ENCODE measurements around the gene DCST1. TPM values are rescaled to one million over a fixed set of nuclear protein-coding genes. Genes with fewer than 3 reads are reported as not detected.

The DCST1 gene
- total RNA-seq, 1 experiment from 2014 or later: 0.17 TPM

DNA sequence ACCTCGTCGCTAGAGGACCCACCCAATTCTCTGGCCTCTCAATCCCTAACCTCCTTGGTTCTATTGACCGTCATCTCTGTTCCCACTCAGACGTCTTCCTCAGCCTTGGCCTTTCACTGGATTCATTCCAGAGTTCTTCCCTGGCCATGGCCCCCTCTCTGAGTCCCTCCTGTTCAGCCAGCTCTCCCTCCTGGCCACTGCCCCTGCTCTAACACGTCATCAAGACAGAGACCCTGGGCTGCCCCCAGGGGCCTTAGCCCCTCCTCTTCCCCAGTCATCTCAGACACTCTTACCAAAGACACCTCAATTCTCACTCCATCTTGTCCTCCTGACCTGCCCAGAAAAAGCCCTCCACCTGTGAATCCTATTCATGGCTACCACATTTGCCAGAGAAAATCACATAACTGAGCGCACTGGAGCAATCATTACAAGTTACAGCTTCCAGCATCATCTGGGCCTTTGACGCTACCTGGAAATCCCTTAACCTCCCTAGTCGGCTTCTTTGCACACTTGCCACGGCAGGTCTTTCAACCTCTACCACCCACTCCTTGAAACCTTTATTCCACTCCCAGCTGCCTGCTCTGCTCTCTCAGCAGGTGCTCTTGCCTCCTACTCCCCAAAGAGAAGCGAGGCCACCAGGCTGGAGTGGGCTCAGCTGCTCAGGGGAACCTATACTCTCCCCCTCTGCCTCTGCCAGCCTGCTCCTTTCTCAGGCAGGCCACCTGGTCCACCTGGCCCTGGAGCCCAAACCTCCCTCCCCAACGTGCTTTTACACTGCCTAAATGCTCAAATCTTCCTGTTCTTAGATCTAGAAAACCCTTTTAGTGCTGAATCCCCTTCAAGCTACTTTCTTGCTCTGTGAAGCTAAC lies 14.0 kb upstream of the DCST1 start:
- intact Hi-C loops (cut with micrococcal nuclease; ENCODE audit: unreplicated experiment): no loop called here
- BruUV-seq (replicated peaks): no TSS peak
- no peaks in the 10 kb centered on the region for H3K27me3 Mint-ChIP-seq (ENCODE audit: unreplicated experiment)
- no peaks in the 10 kb centered on the region for H3K9me3 Mint-ChIP-seq (ENCODE audit: low read depth, unreplicated experiment)
- no peak for DNase-seq
- CTCF ChIA-PET: interaction anchor here (0.7 to 1.4 kb wide), 4 partner anchors 9 to 25 kb away, joined by 3 to 8 read pairs (median 4); partner anchors contain the start of gene ZBTB7B
- peaks cover 47% of the 10 kb centered on the region for H3K4me1 Mint-ChIP-seq (ENCODE audit: low read depth, unreplicated experiment)
- no peak overlapping the region for H3K4me3 Mint-ChIP-seq (ENCODE audit: low read depth, unreplicated experiment)
- H3K36me3 Mint-ChIP-seq (ENCODE audit: insufficient read depth, unreplicated experiment): peaks cover 50% of the 10 kb centered on the region
- TF ChIP-seq, protein P1, sequence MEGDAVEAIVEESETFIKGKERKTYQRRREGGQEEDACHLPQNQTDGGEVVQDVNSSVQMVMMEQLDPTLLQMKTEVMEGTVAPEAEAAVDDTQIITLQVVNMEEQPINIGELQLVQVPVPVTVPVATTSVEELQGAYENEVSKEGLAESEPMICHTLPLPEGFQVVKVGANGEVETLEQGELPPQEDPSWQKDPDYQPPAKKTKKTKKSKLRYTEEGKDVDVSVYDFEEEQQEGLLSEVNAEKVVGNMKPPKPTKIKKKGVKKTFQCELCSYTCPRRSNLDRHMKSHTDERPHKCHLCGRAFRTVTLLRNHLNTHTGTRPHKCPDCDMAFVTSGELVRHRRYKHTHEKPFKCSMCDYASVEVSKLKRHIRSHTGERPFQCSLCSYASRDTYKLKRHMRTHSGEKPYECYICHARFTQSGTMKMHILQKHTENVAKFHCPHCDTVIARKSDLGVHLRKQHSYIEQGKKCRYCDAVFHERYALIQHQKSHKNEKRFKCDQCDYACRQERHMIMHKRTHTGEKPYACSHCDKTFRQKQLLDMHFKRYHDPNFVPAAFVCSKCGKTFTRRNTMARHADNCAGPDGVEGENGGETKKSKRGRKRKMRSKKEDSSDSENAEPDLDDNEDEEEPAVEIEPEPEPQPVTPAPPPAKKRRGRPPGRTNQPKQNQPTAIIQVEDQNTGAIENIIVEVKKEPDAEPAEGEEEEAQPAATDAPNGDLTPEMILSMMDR (IDR thresholded peaks at IDR 0.05; ENCODE audit: unreplicated experiment): no peak
- H3K27ac Mint-ChIP-seq (ENCODE audit: unreplicated experiment): peak overlapping the region; percentile 2

DNA sequence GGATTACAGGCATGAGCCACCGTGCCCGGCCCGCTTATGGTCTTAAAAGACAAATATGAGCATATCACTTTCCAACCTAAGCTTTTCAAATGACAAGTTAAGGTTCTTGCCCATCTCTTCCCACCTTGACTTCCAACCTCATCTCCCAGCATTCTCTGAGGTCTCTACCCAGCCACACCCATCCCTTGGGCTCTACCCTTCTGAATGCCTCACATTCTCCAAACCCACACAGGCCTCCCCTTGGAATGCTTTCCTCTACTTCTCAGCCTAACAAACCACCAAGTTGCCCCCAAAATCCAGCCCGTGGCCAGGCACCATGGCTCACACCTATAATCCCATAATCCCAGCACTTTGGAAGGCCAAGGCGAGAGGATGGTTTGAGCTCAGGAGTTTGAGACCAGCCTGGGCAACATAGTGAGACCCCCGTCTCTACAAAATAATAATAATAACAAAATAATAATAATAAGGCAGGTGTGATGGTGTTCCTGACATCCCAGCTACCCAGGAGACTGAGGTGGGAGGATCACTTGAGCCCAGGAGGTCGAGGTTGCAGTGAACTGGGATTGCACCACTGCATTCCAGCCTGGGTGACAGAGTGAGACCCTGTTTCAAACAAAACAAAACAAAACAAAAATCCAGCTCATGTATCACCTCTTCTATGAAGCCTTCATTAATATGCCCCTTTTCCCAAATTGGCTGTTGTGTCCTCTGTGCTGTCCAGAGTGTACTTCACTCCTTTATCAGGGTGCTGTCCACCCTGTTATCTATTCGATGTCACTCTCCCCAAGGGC lies 11.3 kb upstream of the DCST1 start:
- intact Hi-C loops (cut with micrococcal nuclease; ENCODE audit: unreplicated experiment): no loop called here
- H3K4me3 Mint-ChIP-seq (ENCODE audit: low read depth, unreplicated experiment): no peak overlapping the region
- BruUV-seq (replicated peaks): no TSS peak
- TF ChIP-seq, protein P1 (IDR thresholded peaks at IDR 0.05; ENCODE audit: unreplicated experiment): no peak
- DNase-seq: no peak
- CTCF ChIA-PET: interaction anchor here (0.9 kb wide), 1 partner anchor 35 kb away, joined by 3 read pairs; no protein-coding TSS in a partner anchor
- no peak overlapping the region for H3K27ac Mint-ChIP-seq (ENCODE audit: unreplicated experiment)
- peaks cover 65% of the 10 kb centered on the region for H3K4me1 Mint-ChIP-seq (ENCODE audit: low read depth, unreplicated experiment)
- peaks cover 26% of the 10 kb centered on the region for H3K36me3 Mint-ChIP-seq (ENCODE audit: insufficient read depth, unreplicated experiment)
- no peaks in the 10 kb centered on the region for H3K27me3 Mint-ChIP-seq (ENCODE audit: unreplicated experiment)
- H3K9me3 Mint-ChIP-seq (ENCODE audit: low read depth, unreplicated experiment): no peaks in the 10 kb centered on the region

DNA sequence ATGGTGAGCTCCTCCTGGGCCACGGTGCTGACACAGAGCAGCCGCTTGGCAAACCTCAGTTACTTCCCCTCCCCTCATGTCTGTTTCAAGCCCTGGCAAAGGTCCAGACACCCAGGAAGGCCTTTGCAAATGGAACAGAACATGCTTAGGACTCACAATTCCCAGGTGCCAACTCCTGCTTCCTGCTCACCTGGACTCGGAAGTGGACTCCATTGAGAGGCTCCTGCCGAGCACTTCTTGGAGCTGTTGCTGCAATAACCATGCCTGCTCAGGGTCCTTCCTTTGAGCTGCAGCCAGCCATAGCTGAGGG lies 10.7 kb upstream of the DCST1 start:
- H3K4me3 Mint-ChIP-seq (ENCODE audit: low read depth, unreplicated experiment): no peak overlapping the region
- intact Hi-C loops (cut with micrococcal nuclease; ENCODE audit: unreplicated experiment): no loop called here
- CTCF ChIA-PET: interaction anchor here (0.9 kb wide), 1 partner anchor 34 kb away, joined by 3 read pairs; no protein-coding TSS in a partner anchor
- no peaks in the 10 kb centered on the region for H3K9me3 Mint-ChIP-seq (ENCODE audit: low read depth, unreplicated experiment)
- H3K36me3 Mint-ChIP-seq (ENCODE audit: insufficient read depth, unreplicated experiment): peaks cover 20% of the 10 kb centered on the region
- H3K4me1 Mint-ChIP-seq (ENCODE audit: low read depth, unreplicated experiment): peaks cover 61% of the 10 kb centered on the region
- TF ChIP-seq, protein P1 (IDR thresholded peaks at IDR 0.05; ENCODE audit: unreplicated experiment): no peak
- no peak for DNase-seq
- no peak overlapping the region for H3K27ac Mint-ChIP-seq (ENCODE audit: unreplicated experiment)
- BruUV-seq (replicated peaks): no TSS peak
- H3K27me3 Mint-ChIP-seq (ENCODE audit: unreplicated experiment): no peaks in the 10 kb centered on the region

DNA sequence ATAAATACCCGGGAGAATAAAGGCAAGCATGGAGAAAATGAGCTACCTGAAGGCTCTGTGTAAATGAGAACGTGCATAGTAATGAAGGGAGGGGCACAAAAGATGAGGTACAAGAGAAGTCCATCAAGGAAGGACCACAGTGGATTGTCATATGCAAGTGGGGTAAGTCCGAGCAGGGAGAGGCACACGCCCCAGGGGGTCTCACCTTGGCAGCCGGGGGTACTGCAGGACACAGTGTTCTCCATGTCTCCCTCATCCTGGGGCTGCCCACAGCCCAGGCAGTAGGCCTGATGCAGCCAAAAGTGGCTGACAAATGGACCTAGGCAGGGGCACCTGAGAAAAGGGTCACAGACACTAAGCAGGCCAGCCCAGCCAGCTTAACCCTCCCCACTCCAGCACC lies 10.0 kb upstream of the DCST1 start:
- H3K27ac Mint-ChIP-seq (ENCODE audit: unreplicated experiment): peak overlapping the region; percentile 37
- TF ChIP-seq, protein P1 (IDR thresholded peaks at IDR 0.05; ENCODE audit: unreplicated experiment): no peak
- CTCF ChIA-PET: interaction anchor here (0.9 kb wide), 1 partner anchor 34 kb away, joined by 3 read pairs; no protein-coding TSS in a partner anchor

More for the DNA sequence above, 10.0 kb upstream of the DCST1 start:
- no TSS peak for BruUV-seq (replicated peaks)
- Mint-ChIP-seq H3K9me3 (ENCODE audit: low read depth, unreplicated experiment) (no peaks in the 10 kb centered on the region), H3K4me1 (ENCODE audit: low read depth, unreplicated experiment) (peaks cover 57% of the 10 kb centered on the region), H3K27me3 (ENCODE audit: unreplicated experiment) (peaks cover 3% of the 10 kb centered on the region), H3K36me3 (ENCODE audit: insufficient read depth, unreplicated experiment) (peaks cover 17% of the 10 kb centered on the region), H3K4me3 (ENCODE audit: low read depth, unreplicated experiment) (no peak overlapping the region)
- DNase-seq: no peak
- intact Hi-C loops (cut with micrococcal nuclease; ENCODE audit: unreplicated experiment): no loop called here
